GM12892 (cell line): Measurements from ENCODE around the gene C1orf185.

Experiments
- DNase-seq: peaks from one replicate; pipeline ENCODE4 v3.0.0; 2011; ENCODE audit not compliant: insufficient read length
- FAIRE-seq: peaks from 2 replicates; lab custom pipeline; 2011; peaks lifted over from hg19 to GRCh38; lab: Jason Lieb, UNC
- POLR2A ChIP-seq: IDR thresholded peaks from 2 replicates; pipeline ENCODE4 v1.6.1; 2011; ENCODE audit warnings: low read depth, low read length, control low read depth
- POLR2AphosphoS5 ChIP-seq: IDR thresholded peaks from 2 replicates; pipeline ENCODE4 v1.6.1; 2011; ENCODE audit warnings: low read depth, low read length, control low read depth
- TAF1 ChIP-seq: IDR thresholded peaks from 2 replicates; pipeline ENCODE4 v1.6.1; 2011; ENCODE audit warnings: low read depth, mild to moderate bottlenecking, control low read depth, low read length, borderline replicate concordance

Gene C1orf185

DNA sequence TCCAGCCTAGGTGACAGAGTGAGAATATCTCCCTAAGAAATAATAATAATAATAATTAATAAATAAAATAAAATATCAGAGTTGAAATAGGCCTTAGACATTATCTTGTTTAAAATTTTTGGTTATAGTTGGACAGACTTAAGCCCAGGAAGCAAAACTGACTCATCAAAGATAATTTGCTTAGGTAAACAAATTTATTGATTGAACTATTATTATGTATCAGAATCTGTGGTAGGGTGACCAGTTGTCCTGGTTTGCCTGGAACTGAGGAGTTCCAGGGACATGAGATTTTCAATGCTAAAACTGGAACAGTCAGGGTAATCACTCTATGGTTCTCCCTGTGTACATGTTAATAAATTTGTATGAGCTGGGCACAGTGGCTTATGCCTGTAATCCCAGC lies 86.2 kb downstream of the C1orf185 start:
- no peak for TF ChIP-seq POLR2AphosphoS5
- no peak for TF ChIP-seq TAF1
- no peak for TF ChIP-seq POLR2A
- DNase-seq (no peak), FAIRE-seq (no peak)

DNA sequence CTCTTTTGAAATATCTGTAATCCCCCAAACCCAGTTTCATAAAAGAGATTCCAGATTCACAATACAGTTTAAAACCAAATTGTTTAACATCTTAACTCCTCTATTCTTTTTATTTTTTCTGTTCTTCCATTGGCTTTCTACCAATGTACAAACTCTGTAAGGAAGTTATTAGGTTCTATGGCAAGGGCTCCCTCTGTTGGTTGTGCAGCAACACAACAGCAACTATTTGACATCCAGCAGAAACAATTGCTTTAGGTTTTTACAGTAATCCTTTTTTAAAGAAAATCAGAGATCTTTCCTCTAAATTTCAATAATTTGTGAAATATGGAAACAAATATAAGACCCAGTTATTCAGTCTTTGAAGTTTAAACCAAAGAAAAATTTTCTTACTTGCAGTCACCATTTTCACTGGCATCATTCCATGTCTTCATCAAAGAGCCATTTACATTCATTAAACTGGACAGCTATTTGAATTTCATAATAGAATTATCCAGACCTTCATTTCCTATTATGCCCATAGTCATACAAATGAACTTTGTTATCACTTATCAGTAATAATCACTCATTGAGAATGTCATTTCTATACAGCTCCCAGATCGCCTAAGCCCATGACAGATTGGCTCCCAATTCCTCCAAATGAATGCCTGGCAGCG lies 87.5 kb downstream of the C1orf185 start:
- TF ChIP-seq POLR2A: no peak
- TF ChIP-seq POLR2AphosphoS5: no peak
- no peak for TF ChIP-seq TAF1
- peak; percentile 76 for FAIRE-seq
- DNase-seq: peak; percentile 30

DNA sequence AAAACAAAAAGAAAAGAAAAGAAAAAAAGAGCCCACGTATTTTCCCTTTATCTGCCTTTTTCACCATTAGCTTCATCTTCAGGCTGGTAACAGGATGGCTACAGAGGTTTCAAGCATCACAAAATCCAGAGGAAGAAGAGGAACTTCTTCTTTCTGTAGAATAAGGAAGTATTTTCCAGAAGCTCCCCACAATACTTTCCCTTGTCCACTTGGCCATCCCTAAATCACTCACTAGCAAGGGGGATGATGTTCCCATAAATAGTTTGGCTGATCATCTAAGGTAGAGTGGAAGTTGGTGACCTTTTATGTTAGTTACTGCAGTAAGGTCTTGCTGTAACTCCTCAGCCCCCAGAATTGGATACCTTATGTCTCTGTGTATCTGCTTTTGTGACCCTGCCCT lies 88.9 kb downstream of the C1orf185 start:
- DNase-seq: no peak
- no peak for FAIRE-seq
- TF ChIP-seq POLR2AphosphoS5 (no peak), TAF1 (no peak), POLR2A (no peak)

DNA sequence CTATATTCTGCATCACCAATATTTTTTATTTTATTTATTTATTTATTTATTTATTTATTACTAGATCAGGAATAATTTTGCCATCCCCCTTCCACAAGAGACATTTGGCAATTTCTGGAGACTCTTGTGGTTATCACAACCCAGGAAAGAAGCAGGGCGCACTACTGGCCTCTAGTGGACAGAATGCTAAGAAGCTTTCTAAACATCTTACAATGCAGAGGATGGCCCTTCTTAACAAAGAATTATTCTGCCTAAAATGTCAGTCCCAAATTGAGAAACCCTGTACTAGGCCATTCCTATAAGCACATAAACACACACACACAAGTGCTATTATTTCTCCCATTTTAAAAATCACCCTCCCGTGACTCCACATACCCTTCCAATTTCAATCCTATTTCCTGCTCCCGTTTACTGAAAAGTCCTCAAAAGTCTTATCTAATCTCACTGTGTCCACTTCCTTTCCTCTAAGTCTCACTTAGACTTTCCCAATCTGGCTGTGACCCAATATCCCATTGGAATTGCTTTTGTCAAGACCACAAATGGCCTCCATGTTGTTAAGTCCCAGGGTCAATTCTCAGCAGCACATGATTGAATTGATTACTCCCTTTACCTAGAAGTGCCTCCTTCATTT lies 90.3 kb downstream of the C1orf185 start:
- FAIRE-seq (peak; percentile 51), DNase-seq (no peak)
- TF ChIP-seq TAF1 (no peak), POLR2AphosphoS5 (no peak), POLR2A (no peak)

DNA sequence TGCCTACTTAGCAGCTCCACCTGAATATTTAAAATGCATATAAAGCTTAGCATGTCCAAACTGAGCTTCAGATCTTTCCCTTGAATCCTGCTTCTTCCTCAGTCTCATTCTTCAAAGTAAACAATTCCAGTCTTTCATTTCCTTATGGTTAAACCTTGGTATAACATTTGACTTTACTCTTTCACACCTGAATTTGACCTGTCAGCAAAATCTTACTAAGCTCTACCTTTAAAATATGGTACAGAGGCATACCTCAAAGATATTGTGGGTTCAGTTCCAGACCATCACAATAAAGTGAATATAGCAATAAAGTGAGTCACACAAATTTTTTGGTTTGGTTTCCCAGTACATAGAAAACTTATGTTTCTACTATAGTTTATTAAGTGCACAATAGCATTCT lies 91.5 kb downstream of the C1orf185 start:
- no peak for FAIRE-seq
- no peak for TF ChIP-seq TAF1
- no peak for TF ChIP-seq POLR2AphosphoS5
- TF ChIP-seq POLR2A: no peak
- no peak for DNase-seq
